ENCODE measurements around the gene HOXB5.
A peak's percentile ranks its signal among the peaks of the same experiment; 100 is the strongest.

The HOXB5 gene

GRCh38 chr17:48593126-48593829, at the start of gene HOXB5:
HOXB5 (minus strand) TSS chr17:48593779; CDS start chr17:48593682, 97 bp downstream.
- DNase-seq = peak; percentile 57

DNA sequence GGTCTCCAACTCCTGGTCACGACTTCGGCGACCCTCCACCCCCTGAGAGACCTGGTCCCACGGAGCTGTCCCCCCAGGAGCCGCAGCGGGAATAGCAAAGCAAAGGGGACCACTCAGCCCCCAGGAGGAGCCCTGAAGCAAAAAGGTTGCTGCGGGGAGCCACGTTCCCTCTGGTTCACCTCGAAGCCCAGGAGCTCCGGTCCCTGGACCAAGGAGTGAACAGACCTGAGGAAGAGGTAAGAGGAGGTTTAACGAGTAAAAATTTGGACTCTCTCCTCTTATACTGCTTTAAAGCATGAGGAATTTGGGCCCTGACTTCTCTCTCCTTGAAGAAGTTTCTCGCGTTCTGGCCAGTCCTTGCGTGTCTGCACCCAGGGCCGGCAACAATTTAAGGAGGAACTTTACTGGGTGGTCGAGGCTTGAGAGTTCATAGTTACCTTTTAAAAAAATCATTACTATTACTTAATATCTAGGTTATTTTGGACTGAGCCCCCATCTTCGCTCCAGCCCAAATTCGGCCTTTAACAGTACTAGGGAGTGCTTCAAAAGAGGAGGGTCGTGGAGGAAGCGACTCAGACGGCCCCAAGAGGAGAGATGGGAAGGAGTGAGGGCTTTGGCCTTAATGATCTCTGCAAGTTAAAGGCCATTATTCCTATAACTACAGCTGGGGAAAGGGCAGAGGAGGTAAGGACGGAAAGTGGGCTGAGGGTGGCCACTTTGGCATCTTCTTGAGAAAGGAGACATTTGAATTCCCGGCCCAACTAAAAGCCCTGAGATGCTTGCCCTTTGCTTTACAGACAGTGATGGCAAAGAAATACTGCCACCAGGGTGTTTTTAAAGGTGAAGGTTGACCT, 49.5 kb upstream of the HOXB5 start:
- DNase-seq = no peak

DNA sequence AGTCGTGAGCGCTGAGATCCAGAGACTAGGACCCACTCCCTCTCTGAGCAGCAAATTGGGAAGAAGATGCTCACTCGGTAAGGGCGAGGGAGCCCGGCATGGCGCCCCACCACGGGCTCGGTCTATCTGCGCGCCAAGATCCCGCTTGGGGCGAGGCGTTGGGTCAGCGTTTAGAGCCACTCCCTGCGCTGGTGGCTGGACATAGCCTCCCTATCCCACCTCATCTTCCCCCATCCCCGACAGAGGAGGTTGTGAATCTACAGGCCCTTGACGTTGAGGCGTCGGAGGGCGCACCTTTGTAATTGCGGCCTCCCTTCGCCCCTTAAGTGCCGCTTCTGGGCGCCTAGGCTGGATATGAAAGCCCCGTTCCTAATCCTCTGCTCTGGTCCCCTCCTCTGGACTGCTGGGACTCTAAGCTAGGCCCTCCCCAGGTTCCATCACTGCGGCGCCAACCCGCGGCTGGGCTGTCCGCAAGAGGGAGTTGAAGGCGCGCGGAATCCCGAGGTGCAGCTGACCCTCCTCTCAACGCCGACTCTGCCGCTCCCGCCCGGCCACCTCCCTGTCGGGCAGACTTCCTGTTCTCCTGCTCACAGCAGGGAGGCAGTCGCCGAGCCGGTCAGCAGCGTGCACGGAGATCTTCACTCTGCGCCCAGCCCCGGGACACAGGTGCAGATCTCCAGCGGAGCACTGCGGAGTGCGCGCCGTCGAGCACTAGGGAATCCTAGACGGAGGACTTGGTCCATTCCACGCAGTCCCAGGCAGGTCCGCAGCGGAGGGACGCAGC, 48.7 kb upstream of the HOXB5 start:
- peak; percentile 62 for DNase-seq

- DNase-seq = no peak
Measured at GRCh38 chr17:48641541-48642058, 48.0 kb upstream of the HOXB5 start.

GRCh38 chr17:48640858-48641180, 47.2 kb upstream of the HOXB5 start:
- DNase-seq = no peak

GRCh38 chr17:48639982-48640857, 46.6 kb upstream of the HOXB5 start:
- no peak for DNase-seq

DNA sequence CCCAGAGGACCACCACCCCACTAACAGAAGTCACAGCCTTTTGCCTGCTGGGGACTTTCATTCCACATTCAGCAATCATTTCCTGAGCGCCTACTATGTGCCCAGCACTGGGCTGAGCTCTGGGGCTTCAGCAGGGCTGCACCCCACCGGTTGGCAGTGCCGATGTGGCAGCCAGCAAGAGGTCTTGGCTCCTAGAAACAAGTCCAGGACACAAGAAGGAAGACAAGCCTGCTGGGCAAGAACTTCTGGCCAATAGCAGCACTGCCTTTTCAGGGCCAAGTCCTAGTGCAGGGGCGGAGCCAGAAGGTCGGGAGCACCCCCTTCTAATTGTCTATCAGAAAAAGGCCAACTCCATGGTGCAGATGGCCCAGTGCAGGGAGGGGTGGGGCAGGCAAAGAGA, 45.6 kb upstream of the HOXB5 start:
- DNase-seq = no peak

DNA sequence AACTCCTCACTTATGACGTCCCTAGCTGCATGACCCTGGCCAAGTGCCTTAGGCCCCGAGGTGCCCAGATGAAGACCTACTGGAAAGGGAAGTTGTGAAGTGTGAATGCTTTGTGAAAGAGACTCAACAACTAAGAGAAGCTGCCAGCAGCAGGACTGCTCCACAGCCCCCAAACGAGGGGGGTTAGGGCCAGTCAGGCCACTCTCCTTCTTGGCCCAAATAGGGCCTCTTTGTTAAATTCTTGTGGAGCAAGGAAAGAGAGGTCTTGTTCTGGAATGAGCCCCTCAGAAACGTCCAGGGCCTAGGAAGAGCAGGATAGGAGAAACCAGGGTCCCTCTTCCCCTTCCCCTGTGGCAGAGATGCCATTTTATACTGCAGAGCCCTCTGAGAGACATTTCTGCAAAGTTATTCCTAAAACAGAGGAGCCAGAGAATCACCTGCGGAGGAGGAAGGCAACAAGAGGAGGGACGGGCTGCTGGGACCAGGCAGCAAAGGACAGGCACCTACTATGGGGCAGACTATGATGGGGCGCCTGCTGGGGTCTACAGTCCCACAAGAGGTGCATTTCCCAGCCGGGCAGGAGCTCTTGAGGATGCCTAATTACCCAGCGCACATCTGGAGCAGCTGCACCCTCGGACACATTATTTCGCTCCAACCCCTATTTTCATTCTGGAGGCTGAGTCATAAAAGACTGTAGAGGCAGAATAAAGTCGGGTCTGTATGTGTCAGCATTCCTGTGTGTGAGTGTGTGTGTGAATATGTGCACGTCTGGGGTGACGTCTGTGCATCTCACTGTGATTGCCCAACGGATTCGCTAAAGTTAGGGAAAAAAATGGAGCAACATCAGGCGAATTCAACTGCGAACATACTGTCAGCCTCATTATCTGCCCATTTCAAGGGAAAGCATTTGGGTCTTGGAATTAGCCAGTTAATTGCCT, 44.0 kb upstream of the HOXB5 start:
- DNase-seq = no peak

DNA sequence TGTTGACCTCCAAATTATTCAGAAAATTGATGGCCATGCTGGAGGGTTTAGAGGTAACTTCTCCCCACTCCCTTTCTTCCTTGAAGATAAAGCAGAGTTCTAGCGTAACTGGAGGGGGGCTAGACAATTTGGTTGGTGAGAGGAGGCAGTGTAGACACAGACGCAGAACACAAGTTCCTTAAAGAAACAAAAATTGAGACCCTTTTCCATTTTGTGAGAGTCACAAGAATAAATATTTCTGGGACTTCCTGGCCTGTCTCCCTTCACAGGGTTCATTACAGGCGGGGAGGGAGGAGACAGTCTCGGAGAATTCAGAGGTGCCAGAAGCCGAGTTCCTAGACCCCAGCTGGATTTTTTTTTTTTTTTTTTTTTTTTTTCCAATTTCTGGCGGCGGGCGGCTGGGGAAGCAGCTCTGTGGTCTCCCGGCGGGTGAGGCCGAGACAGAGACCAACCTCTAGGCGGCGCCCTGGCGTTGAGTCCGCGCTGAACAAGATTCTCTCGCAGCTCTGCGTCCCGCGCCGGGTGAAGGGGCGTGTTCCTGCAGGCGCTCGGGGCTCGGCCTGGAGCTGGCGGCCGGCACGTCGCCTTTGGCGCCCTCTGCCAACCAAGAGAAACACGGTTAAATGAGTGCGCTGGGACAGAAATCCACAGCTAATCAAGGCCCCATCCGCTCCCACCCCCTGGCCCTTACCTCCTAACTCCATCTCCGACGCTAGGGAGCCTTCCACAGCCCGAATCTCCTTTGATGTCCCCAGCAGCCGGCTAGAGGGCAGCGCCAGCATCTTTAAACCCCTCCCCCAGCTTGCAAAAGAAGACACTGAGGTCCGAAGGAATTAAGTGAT, 42.8 kb upstream of the HOXB5 start:
- DNase-seq = peak; percentile 25

DNA sequence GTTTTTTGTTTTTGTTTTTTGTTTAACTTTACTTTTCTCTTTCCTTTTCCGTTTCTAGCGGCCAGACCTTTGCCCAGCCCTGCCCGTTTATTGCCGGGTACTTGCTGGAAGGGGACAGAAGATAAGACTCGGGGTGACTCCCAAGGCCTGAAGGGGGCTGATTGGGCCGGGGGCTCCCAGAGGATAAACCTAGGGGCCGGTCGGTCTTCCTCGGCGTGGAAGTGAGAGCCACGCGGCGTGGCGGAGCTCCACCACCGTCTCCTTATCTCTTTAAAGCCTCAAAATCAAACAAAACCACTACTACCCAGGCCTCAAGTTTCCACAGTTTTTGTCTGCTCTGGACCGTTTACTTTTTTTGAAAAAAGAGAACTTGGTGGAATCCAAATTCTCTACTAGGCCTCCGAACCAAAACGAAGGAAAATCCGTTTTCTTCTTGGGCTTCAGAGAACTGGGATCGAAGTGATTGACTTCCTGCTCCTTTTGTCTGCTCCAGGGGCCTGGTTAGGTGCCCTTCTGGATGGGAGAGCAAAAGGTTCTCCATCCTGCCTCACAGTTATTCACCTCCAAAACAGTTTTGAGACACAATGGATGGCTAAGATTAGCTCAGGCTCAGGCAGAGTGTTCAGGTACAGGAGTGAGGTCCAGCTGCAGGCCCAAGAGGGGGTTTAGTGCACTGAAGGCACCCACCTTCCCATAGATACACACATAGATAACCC, 41.1 kb upstream of the HOXB5 start:
- DNase-seq = no peak

DNA sequence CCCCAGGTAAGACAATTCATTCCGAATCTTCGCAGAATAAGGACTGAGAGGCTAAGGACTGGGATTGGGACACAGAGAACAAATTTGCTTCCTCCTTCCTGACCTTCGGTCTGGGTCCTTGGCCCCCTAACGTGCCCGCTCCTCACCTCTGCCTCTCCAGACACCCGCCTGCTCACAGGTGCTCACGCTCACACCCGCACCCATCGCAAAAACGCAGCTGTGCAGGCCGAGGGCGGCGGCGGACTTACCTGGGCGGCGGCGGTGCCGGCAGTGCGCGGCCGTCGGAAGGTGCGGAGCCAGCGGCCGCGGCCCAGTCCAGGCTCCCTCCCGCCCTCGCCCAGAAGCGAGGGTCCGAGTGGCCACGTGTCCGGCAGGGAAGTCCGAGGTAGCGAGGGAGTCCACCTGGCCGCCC, 39.7 kb upstream of the HOXB5 start:
- no peak for DNase-seq

DNA sequence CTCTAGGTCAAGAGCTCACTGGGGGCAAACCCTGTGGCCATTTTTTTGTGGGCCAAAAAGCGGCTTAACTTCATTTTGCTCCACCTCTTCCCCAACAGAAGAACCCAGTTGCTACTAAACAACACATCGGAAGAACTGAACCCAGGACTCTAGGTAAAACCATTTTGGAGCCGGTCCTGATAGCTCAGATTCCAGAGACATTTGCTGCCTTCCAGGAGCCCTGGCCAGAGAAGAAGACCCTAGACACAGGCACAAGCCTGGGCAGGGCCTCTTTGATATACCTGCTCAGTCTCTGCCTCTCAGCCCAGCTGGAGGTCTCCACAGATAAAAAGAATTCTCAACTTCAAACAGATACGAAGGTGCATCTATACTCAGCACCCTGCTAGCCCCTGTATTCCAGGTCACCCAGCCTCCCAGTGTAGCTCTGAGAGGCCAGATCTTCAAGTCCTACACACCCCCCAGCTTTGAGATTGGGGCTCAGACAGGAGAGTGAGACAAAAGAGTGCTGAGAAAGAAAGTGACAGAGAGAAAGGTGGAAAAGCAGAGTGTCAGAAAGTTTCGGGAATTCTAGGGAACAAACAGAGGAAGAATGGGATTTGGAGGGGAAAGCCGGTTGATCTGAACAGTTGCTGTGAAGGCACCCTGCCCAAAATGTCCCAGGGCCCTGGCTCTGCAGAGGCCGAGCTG, 39.1 kb upstream of the HOXB5 start:
- DNase-seq = no peak

- DNase-seq = no peak
Measured at GRCh38 chr17:48631693-48632578, 38.4 kb upstream of the HOXB5 start.

- DNase-seq = no peak
Measured at GRCh38 chr17:48630925-48631692, 37.5 kb upstream of the HOXB5 start.

GRCh38 chr17:48630009-48630924, 36.7 kb upstream of the HOXB5 start:
- no peak for DNase-seq

DNA sequence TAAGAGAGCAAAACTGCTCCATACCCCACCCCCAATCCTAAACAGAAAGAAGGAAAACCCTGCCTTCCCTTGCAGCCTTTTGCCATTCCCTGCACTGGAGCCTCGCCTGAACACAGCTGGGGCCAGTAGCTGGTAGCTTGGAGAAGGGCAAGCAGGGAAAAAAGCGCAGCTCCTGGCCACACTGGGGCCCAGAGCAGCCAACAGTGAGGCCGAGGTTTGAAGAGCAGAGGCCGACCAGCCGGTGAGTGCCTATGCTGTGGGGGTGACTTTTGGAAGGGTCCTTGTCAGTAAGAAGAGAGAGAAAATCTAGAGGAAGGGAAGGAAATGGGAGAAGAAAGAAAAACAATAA, 35.8 kb upstream of the HOXB5 start:
- DNase-seq = no peak
